LNCaP clone FGC (cell line): ENCODE data around the gene GRAMD2A.

Experiments used
- DNase-seq: peaks from one replicate; pipeline ENCODE4 v3.0.0-alpha.2; 2011; ENCODE audit warnings: low read depth
- H3K4me3 ChIP-seq: 2 replicates; pipeline ENCODE4 v1.5.1; 2011; ENCODE audit warnings: mild to moderate bottlenecking, low read depth, low read length, control low read depth
- TF ChIP-seq, protein P1 (sequence below): IDR thresholded peaks from 2 replicates; pipeline ENCODE4 v1.5.1; 2012; ENCODE audit warnings: mild to moderate bottlenecking; ENCODE audit not compliant: control insufficient read depth, insufficient read depth; ENCODE audit errors: extremely low read depth

GRAMD2A gene

DNA sequence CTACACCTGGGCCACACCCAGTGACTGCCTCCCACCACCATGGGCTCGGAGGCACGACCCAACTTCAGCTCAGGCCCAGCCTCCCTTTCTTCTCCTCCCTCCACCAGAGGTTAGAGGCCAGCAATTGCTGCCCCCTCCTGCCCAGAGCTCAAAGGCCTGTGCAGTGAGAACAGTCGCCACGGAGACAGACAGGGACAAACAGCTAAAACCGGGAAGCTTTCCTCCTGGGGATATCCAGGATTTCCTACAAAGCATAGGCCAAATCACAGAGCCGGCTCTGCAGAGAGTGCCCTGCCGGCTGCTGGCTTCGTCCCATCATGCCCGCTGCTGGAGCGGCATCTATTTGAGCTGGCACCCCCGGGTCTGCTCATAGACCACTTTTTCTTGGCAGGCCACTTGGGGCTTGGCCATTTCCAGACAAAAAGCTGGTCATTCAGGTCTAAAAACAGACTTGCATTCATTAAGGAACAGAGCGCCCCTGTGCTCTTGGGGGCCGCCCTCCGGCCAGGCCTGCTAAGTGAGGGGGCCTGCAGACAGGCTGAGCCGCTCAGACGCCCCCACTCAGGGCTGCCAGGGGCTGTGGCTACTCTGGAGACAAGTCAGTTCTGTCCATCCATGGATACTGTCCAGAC lies 17.5 kb downstream of the GRAMD2A start:
- DNase-seq = no peak
- no peak overlapping the region for H3K4me3 ChIP-seq
- TF ChIP-seq, protein P1, sequence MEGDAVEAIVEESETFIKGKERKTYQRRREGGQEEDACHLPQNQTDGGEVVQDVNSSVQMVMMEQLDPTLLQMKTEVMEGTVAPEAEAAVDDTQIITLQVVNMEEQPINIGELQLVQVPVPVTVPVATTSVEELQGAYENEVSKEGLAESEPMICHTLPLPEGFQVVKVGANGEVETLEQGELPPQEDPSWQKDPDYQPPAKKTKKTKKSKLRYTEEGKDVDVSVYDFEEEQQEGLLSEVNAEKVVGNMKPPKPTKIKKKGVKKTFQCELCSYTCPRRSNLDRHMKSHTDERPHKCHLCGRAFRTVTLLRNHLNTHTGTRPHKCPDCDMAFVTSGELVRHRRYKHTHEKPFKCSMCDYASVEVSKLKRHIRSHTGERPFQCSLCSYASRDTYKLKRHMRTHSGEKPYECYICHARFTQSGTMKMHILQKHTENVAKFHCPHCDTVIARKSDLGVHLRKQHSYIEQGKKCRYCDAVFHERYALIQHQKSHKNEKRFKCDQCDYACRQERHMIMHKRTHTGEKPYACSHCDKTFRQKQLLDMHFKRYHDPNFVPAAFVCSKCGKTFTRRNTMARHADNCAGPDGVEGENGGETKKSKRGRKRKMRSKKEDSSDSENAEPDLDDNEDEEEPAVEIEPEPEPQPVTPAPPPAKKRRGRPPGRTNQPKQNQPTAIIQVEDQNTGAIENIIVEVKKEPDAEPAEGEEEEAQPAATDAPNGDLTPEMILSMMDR = no peak

GRCh38 chr15:72178976-72179585 lies 18.5 kb downstream of the GRAMD2A start:
- no peak overlapping the region for H3K4me3 ChIP-seq
- TF ChIP-seq, protein P1 = no peak
- no peak for DNase-seq

- no peak overlapping the region for H3K4me3 ChIP-seq
- no peak for DNase-seq
- TF ChIP-seq, protein P1 = no peak
These were observed 20.8 kb downstream of the GRAMD2A start for GRCh38 chr15:72176743-72177142.

DNA sequence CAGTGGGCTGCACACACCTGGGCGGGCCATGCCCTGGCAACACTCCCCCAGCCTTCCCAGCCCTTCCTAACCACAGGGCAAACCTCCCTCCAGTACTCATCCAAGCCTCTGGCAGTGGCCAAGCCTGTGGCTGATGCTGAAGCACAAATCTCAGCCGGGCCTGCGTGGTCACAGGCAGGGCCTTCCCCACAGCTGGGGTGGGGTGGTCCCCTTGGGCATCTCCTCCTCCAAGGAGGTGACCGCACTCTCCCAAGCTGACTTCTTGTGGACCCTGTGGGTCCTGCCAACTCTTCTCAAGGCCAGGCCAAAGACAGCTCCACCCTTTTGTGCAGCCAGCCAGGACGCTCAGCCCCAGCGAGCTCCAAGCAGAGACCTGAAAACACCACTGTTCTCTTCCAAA lies 21.4 kb downstream of the GRAMD2A start:
- no peak overlapping the region for H3K4me3 ChIP-seq
- no peak for DNase-seq
- TF ChIP-seq, protein P1 = no peak

DNA sequence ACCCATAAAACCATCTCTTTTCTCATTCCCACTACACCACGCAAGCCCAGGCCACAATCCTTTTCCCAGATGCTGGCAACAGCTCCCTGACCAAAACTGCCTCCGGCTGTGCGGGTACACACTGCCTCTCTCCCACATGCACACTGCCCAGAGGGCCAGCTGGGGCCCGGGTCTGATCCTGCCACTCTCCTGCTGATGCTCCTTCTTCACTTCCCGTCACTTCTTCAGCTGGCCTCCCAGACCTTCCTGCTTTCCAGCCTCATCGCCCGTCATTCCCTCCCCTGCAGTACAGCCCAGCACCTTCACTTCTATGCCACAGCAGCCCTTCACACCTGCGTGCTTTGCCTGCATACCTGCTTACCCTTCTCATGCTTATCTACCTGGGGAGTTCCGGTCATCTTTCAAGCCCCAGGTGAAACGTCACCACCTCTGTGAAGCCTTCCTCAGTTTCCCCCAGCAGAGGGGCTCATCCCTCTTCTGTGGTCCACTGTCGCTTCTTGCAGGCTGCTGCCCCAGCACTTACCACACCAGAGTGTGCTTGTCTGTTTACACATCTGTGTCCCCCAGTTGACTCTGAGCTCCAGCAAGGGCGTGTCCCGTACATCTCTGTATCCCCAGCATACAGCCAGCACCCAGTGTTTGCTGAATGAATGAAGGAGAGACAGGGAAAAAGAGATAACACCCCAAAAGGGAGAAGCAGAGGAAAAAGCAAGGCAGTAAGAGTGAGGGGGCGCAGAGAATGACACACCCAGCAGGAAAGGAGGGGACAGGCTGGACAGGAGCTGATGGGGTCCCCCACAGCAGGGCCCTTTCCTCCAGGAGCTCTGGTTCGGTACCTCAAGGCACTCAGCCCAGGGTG lies 22.2 kb downstream of the GRAMD2A start:
- TF ChIP-seq, protein P1 = no peak
- H3K4me3 ChIP-seq = no peak overlapping the region
- DNase-seq = no peak

DNA sequence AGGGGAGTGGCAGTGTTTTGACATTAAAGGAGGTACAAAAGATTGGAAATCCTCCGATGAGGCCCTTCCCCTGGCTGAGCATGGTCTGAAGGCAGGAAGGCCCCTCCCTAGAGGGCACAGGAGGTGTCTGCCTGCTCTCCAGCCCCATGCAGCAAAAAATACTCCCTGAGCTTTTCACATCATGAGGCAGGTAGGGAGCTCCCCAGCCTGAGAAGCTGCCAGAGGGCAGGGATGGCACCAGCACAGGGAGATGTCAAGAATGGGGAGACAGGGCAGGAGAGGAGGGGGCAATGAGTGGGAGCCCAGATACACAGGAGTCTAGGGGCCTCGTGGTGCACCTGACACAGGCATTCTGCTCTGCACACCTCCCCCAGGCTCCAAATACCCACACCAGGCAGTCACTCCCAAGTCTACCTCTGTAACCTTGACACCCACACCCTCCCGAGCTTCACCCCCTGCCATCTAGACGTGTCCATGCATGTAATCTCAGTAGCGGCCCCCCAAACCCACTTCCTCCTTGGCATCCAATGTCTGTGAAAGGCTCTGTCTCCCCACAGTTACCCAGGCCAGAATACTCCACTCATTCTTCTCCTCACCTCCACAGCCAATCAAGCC lies 22.9 kb downstream of the GRAMD2A start:
- TF ChIP-seq, protein P1 = no peak
- H3K4me3 ChIP-seq = no peak overlapping the region
- no peak for DNase-seq
